Activated T-cell treated with anti-CD3 and anti-CD28 coated beads for 24 hours (primary cell): ENCODE results near the gene SCART1.
"Not testable (repeated sequence)": the region's sequence is repeated elsewhere in the genome, so short reads cannot be mapped to it uniquely, and the experiment has no call there.

ENCODE experiments used
- DNase-seq: peaks from one replicate; pipeline ENCODE4 v3.0.0-alpha.2; 2020; ENCODE audit warnings: low read depth

The SCART1 gene

DNA sequence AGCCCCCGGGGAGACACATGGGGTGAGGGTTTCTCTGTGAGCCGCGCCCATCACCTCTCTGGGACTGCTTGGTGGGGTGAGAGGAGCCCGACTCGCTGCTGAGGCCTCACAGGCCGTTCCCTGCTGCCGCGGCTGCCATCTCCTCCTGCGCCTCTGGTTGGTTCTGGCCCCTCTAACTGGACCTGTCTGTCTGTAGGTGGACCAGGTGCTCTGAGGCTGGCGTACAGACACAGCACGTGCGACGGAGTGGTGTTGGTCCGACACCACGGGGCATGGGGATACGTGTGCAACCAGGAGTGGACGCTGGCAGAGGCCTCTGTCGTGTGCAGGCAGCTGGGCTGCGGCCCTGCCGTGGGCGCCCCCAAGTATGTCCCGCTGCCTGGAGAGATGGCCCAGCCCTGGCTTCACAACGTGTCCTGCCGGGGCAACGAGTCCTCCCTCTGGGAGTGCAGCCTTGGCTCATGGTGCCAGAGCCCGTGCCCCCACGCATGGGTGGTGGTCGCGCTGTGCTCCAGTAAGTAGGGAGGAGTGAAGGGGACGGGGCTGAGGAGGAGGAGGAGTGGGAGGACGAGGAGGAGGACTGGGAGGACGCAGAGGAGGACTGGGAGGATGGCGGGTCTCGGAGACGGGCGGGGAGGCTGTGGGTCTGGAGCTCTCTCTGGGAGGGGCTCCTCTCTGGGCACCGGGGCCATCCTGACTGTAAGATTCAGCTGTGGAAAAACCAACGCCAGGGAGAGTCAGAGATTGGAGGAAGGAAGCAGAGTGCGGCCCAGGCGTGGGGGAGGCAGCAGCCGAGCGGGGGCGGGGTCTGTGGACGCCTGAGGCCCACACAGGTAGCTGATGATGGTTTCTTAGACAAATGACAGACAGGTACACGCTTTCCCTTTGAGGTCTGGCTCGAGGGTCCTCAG is 2.6 kb downstream of the SCART1 start:
- DNase-seq: no peak

GRCh38 chr10:133457100-133457841 is 3.5 kb downstream of the SCART1 start:
- DNase-seq: no peak

GRCh38 chr10:133458021-133458709 is 4.4 kb downstream of the SCART1 start:
- DNase-seq: no peak

GRCh38 chr10:133458710-133459453 is 5.1 kb downstream of the SCART1 start:
- DNase-seq: no peak

DNA sequence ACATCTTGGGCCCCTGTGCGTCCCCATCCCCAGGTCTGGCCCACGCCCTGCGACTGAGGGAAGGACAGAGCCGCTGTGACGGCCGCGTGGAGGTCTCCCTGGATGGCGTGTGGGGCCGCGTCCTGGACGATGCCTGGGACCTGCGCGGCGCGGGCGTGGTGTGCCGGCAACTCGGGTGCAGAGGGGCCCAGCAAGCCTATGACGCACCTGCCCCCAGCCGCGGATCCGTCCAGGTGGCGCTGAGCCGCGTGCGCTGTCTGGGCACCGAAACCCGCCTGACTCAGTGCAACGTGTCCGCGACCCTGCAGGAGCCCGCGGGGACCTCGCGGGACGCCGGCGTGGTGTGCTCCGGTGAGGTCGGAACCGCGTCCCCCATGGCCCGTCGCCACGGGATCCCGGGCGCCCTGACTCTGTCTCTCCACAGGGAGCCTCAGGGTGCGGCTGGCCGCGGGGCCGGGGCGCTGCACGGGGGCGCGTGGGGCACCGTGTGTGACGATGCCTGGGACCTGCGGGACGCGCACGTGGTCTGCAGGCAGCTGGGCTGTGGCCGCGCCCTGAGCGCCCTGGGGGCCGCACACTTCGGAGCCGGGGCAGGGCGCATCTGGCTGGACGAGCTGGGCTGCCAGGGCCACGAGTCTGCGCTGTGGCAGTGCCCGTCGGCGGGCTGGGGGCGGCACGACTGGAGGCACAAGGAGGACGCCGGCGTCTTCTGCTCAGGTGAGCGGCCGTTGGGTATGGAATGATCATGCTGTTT is 5.9 kb downstream of the SCART1 start:
- no peak for DNase-seq

- DNase-seq: no peak
These were observed 6.5 kb downstream of the SCART1 start for GRCh38 chr10:133460208-133460769.

DNA sequence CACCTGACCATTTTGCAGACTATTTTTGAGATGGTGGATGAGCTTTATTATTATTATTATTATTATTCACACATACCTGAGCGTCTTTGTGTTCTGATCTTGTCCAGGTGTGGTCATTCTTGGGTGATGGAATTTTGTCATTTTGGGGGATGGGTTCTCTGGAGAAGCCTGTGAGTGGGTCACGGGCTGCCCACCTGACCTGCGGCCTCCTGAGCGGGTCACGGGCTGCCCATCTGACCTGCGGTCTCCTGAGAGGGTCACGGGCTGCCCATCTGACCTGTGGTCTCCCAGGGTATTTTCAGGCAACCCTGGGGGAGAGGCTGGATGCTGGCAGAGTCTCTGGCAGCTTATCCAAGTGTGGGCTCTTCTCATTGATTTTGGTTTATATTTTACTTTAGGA is 7.3 kb downstream of the SCART1 start:
- DNase-seq: no peak

GRCh38 chr10:133461841-133462240 is 8.1 kb downstream of the SCART1 start:
- DNase-seq: no peak

- DNase-seq: no peak
These were observed 9.0 kb downstream of the SCART1 start for GRCh38 chr10:133462512-133463305.

DNA sequence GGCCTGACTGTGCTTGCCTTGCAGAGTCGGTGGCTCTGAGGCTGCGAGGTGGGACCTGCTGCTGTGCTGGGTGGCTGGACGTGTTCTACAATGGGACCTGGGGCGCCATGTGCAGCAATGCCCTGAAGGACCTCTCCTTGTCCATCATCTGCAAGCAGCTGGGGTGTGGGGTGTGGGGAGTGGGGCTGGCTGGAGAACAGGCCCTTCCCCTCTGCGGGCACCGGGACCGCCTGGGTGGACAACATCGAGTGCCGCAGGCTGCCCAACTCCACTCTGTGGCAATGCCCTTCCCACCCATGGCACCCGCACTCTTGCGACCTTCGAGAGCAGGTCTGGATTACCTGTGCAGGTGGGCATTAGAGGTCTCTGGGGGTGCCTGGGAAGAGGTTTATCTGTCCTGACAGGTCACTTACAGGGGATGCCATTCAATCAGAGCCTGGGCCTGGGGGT is 10.9 kb downstream of the SCART1 start:
- no peak for DNase-seq

- DNase-seq: no peak
These were observed 11.6 kb downstream of the SCART1 start for GRCh38 chr10:133465191-133465949.

DNA sequence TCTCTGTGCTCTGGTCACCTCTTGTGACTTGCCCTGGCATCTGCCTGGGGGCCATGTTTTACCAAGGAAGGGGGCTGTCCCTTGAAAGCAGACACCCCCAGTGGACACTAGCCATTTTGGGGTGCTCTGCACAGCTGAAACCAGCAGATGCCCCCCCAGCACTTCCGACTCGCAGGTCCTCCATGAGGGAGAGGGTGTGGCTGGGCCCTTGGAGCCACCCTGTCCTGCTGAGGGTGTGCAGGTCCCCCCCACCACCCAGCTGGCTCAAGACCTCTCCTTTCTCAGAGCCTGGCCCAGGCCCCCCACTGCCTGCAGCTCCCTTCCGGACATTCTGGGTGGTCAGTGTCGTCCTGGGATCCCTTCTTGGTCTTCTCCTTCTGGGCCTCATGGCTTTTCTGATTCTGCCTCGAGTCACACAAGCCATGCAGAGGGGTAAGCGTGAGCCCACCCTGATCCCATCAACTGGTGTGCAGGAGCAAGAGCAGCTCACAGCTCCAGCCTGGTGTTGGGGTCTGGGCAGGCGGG is 12.3 kb downstream of the SCART1 start:
- DNase-seq: no peak

- no peak for DNase-seq
These were observed 13.0 kb downstream of the SCART1 start for GRCh38 chr10:133466683-133467275.

DNA sequence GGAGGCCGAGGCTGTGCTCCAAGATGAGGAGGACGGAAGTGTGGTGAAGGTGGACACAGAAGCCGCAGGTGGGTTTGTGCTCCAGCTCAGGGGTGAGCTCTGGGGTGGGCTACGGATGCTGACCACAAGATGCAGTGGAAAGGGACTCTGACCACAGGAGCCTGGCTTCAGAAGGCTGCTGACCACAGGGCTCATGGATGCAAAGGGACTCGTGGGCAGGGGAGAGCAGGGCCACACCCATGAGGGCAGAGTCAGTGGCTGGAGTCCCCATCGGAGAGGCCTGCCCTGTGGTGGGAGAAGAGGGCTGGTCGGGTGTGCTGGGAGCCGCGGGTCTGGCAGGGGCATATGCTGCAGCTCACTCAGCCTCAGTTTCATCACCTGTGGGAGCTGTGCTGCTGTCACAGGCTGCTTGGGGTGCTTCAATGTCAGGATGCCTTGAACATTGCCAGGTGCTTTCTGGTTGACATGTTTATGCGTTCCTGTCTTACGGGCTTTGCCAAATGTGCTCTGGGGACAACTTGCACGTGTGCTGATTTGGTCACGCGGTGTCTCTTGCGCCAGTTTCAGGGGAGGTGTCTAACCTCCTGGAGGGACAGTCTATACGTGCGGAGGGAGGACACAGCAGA is 13.7 kb downstream of the SCART1 start:
- no peak for DNase-seq

DNA sequence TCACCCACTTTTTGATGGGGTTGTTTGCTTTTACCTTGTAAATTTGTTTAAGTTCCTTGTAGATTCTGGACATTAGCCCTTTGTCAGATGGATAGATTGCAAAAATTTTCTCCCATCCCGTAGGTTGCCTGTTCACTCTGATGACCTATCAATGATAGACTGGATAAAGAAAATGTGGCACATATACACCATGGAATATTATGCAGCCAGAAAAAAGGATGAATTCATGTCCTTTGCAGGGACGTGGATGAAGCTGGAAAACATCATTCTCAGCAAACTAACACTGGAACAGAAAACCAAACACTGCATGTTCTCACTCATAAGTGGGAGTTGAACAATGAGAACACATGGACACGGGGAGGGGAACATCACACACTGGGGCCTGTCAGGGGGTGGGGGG is 15.5 kb downstream of the SCART1 start:
- not testable (repeated sequence) for DNase-seq

GRCh38 chr10:133471300-133472109 is 17.8 kb downstream of the SCART1 start:
- no peak for DNase-seq

GRCh38 chr10:133473270-133473669 is 19.5 kb downstream of the SCART1 start:
- DNase-seq: no peak
